ENCODE results near the gene RAB34.

Gene RAB34

DNA sequence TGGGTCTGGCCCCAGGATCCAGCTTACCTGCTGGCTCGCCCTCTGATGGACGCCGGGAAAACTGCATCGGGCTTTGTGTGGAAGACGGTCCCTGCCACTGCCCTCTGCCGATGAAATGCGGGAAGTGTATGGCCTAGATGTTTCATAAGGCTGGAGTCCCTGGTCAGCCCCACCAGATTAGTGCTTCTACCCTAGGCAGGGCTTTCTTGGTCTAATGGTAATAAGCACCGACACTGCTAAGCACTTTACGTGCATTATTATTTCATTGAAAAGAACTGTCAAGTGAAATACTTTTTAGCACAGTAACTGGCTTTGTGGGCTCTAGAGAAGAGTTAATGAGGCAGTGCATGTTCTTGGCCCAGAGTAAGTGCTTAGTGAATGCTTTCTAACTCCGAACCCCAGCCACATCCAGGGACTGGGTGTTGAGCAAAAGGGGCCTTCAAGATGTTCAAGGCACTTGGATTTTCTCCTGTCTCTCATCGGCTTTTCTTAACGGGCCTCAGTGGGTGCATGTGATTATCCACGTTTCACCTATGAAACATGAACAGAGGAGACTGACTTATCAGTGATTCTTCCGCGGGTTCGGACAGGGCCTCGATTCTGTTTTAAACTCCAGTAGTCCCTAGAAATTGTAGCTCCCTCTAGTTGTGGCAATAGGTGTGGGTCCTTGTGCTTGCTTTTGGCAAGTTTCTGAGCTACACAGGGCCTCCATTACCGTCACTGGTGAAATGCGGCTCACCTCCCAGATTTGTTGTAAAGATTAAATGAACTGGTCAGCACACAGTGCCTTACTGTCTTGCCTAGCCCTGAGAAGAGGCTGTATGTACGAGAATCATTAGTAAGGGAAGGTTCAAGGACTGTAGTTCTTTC is 32.7 kb upstream of the RAB34 start (continued):
- TF ChIP-seq ZSCAN18 (tag by site-specific recombination; IDR thresholded peaks at IDR 0.05) (no peak), ZBTB44 (tag by site-specific recombination; IDR thresholded peaks at IDR 0.05) (no peak), ZNF654 (tag by site-specific recombination; IDR thresholded peaks at IDR 0.05; ENCODE audit: low read depth) (peak; percentile 82), ZNF114 (tag by site-specific recombination; IDR thresholded peaks at IDR 0.05) (no peak), ZNF639 (tag by site-specific recombination; IDR thresholded peaks at IDR 0.05) (no peak), ZBTB11 (tag by site-specific recombination; conservative IDR thresholded peaks at IDR 0.05; ENCODE audit: low read depth) (no peak), HIC1 (tag by site-specific recombination; IDR thresholded peaks at IDR 0.05) (no peak), MZF1 (tag by site-specific recombination; IDR thresholded peaks at IDR 0.05; ENCODE audit: borderline replicate concordance) (no peak), ZNF366 (tag by site-specific recombination; conservative IDR thresholded peaks at IDR 0.05) (no peak), IKZF3 (tag by site-specific recombination; IDR thresholded peaks at IDR 0.05) (no peak), ZNF558 (tag by site-specific recombination; IDR thresholded peaks at IDR 0.05) (no peak), SALL2 (tag by site-specific recombination; IDR thresholded peaks at IDR 0.05; ENCODE audit: borderline replicate concordance) (no peak)
- TF ChIP-seq, protein P1, sequence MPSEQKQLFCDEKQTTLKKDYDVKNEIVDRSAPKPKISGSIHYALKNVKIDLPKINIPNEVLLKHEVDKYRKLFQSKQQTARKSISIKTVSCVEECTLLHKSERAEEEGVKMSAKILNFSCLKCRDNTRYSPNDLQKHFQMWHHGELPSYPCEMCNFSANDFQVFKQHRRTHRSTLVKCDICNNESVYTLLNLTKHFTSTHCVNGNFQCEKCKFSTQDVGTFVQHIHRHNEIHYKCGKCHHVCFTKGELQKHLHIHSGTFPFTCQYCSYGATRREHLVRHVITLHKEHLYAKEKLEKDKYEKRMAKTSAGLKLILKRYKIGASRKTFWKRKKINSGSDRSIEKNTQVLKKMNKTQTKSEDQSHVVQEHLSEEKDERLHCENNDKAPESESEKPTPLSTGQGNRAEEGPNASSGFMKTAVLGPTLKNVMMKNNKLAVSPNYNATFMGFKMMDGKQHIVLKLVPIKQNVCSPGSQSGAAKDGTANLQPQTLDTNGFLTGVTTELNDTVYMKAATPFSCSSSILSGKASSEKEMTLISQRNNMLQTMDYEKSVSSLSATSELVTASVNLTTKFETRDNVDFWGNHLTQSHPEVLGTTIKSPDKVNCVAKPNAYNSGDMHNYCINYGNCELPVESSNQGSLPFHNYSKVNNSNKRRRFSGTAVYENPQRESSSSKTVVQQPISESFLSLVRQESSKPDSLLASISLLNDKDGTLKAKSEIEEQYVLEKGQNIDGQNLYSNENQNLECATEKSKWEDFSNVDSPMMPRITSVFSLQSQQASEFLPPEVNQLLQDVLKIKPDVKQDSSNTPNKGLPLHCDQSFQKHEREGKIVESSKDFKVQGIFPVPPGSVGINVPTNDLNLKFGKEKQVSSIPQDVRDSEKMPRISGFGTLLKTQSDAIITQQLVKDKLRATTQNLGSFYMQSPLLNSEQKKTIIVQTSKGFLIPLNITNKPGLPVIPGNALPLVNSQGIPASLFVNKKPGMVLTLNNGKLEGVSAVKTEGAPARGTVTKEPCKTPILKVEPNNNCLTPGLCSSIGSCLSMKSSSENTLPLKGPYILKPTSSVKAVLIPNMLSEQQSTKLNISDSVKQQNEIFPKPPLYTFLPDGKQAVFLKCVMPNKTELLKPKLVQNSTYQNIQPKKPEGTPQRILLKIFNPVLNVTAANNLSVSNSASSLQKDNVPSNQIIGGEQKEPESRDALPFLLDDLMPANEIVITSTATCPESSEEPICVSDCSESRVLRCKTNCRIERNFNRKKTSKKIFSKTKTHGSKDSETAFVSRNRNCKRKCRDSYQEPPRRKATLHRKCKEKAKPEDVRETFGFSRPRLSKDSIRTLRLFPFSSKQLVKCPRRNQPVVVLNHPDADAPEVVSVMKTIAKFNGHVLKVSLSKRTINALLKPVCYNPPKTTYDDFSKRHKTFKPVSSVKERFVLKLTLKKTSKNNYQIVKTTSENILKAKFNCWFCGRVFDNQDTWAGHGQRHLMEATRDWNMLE (tag by site-specific recombination; conservative IDR thresholded peaks at IDR 0.05; ENCODE audit: low read depth), result no peak
- TF ChIP-seq, protein P2, sequence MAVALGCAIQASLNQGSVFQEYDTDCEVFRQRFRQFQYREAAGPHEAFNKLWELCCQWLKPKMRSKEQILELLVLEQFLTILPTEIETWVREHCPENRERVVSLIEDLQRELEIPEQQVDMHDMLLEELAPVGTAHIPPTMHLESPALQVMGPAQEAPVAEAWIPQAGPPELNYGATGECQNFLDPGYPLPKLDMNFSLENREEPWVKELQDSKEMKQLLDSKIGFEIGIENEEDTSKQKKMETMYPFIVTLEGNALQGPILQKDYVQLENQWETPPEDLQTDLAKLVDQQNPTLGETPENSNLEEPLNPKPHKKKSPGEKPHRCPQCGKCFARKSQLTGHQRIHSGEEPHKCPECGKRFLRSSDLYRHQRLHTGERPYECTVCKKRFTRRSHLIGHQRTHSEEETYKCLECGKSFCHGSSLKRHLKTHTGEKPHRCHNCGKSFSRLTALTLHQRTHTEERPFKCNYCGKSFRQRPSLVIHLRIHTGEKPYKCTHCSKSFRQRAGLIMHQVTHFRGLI (tag by site-specific recombination; IDR thresholded peaks at IDR 0.05), result peak; percentile 92
- TF ChIP-seq, protein P3, sequence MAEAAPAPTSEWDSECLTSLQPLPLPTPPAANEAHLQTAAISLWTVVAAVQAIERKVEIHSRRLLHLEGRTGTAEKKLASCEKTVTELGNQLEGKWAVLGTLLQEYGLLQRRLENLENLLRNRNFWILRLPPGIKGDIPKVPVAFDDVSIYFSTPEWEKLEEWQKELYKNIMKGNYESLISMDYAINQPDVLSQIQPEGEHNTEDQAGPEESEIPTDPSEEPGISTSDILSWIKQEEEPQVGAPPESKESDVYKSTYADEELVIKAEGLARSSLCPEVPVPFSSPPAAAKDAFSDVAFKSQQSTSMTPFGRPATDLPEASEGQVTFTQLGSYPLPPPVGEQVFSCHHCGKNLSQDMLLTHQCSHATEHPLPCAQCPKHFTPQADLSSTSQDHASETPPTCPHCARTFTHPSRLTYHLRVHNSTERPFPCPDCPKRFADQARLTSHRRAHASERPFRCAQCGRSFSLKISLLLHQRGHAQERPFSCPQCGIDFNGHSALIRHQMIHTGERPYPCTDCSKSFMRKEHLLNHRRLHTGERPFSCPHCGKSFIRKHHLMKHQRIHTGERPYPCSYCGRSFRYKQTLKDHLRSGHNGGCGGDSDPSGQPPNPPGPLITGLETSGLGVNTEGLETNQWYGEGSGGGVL (tag by site-specific recombination; IDR thresholded peaks at IDR 0.05), result no peak
- TF ChIP-seq, protein P4, sequence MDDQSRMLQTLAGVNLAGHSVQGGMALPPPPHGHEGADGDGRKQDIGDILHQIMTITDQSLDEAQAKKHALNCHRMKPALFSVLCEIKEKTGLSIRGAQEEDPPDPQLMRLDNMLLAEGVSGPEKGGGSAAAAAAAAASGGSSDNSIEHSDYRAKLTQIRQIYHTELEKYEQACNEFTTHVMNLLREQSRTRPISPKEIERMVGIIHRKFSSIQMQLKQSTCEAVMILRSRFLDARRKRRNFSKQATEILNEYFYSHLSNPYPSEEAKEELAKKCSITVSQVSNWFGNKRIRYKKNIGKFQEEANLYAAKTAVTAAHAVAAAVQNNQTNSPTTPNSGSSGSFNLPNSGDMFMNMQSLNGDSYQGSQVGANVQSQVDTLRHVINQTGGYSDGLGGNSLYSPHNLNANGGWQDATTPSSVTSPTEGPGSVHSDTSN (CRISPR knock-in tag; IDR thresholded peaks at IDR 0.05), result no peak

Data from HEK293 (cell line).